ENCODE results near the gene IRS2. TPM values are rescaled to one million over a fixed set of nuclear protein-coding genes. Genes with fewer than 3 reads are reported as not detected.

The IRS2 gene
- total and polyA plus RNA-seq, 2 experiments from 2014 or later: 3.6 to 14.5 TPM

GRCh38 chr13:109719962-109720646, 66.3 kb downstream of the IRS2 start:
- Histone ChIP-seq H3K4me3 (no peak overlapping the region), H3F3A (replicated peaks; ENCODE audit: low read depth) (no peaks in the 10 kb centered on the region), H3K9me2 (ENCODE audit: insufficient read depth) (no peaks in the 10 kb centered on the region), H4K20me1 (replicated peaks; ENCODE audit: insufficient read depth) (no peaks in the 10 kb centered on the region), H3K4me2 (no peak overlapping the region), H3K27me3 (ENCODE audit: insufficient read depth) (no peaks in the 10 kb centered on the region), H3K79me2 (replicated peaks; ENCODE audit: insufficient read depth) (no peaks in the 10 kb centered on the region), H3K27ac (ENCODE audit: low read depth) (no peak overlapping the region), H3K4me1 (ENCODE audit: insufficient read depth) (no peaks in the 10 kb centered on the region; the same call in 1 of the 2 replicates), H3K36me3 (ENCODE audit: insufficient read depth) (no peaks in the 10 kb centered on the region), H2AFZ (no peak overlapping the region; the same call in 1 of the 2 replicates)
- TF ChIP-seq ZNF331 (CRISPR knock-in tag; IDR thresholded peaks at IDR 0.05; ENCODE audit: low read depth) (no peak), EZH2phosphoT487 (IDR thresholded peaks at IDR 0.05; ENCODE audit: unreplicated experiment) (no peak), POLR2AphosphoS5 (IDR thresholded peaks at IDR 0.05; ENCODE audit: low read depth) (no peak), STAT1 (IDR thresholded peaks at IDR 0.05; ENCODE audit: unreplicated experiment) (no peak), ZNF114 (CRISPR knock-in tag; IDR thresholded peaks at IDR 0.05) (no peak), EZH2 (IDR thresholded peaks at IDR 0.05; ENCODE audit: low read depth, unreplicated experiment) (no peak), ZNF462 (CRISPR knock-in tag; IDR thresholded peaks at IDR 0.05) (no peak), CTCF (conservative IDR thresholded peaks at IDR 0.05; ENCODE audit: low read depth in 2 of 2) (no peak), ETS1 (IDR thresholded peaks at IDR 0.05) (no peak), CREB1 (CRISPR knock-in tag; IDR thresholded peaks at IDR 0.05; ENCODE audit: low read depth) (no peak), JUNB (IDR thresholded peaks at IDR 0.05; ENCODE audit: unreplicated experiment) (no peak), NANOG (IDR thresholded peaks at IDR 0.05; ENCODE audit: borderline replicate concordance) (no peak), REST (IDR thresholded peaks at IDR 0.05; ENCODE audit: unreplicated experiment) (no peak)
- no peak overlapping the region for H3K27ac Mint-ChIP-seq
- DNase-seq (ENCODE audit: low spot score): no peak
- H3K4me1 Mint-ChIP-seq: peaks cover 15% of the 10 kb centered on the region
- H3K36me3 Mint-ChIP-seq (ENCODE audit: low read depth): no peaks in the 10 kb centered on the region
- no peaks in the 10 kb centered on the region for H3K9me3 Mint-ChIP-seq
- no peak overlapping the region for H3K4me3 Mint-ChIP-seq
- ATAC-seq: no peak
- H3K27me3 Mint-ChIP-seq (ENCODE audit: insufficient read depth, low read depth, poor library complexity): no peaks in the 10 kb centered on the region

Measured in GM23338 (cell line).